ENCODE results near the gene HNRNPH2.

Gene HNRNPH2, protein sequence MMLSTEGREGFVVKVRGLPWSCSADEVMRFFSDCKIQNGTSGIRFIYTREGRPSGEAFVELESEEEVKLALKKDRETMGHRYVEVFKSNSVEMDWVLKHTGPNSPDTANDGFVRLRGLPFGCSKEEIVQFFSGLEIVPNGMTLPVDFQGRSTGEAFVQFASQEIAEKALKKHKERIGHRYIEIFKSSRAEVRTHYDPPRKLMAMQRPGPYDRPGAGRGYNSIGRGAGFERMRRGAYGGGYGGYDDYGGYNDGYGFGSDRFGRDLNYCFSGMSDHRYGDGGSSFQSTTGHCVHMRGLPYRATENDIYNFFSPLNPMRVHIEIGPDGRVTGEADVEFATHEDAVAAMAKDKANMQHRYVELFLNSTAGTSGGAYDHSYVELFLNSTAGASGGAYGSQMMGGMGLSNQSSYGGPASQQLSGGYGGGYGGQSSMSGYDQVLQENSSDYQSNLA

DNA sequence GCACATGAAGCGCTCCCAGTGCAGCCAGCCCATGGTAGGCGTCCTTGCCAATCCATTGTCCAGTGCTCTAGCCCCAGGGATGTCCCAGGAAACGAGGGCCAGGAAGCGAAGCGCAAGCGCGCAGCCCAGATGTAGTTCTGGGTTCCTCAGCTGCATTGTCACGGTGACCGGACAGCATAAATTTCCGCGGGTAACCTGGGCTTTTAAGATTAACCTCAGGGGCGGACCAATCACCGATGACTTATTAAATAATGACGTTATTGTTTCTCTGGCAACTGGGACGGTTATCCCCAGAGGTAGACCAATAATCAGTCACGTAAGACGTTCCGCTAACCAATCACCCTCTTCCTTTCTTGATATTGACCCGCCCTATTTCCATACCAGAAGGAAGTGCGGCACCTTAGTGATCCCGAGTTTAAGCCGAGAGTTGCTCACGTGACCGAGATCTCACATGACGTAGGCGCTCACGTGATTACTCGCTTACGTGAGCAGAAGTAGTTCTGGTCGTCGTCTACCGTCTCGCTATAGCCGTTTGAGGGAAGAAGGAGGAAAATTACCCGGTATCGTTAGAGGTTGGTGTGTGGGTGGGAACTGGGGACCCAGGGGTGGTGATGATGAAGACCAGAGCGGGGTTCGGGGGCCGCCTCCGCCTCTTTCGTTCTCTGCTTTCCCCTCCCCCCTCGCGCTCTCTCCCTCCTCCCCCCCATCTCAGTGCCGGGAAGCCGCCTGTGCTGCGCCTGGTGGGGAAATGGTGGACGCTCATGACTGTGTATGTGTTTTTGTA lies at the start of gene HNRNPH2, which contains the start of gene GLA:
Gene HNRNPH2 (plus strand): TSS at position 475 of the 784 bp plus-strand sequence. CDS start 3,767 bp downstream, outside the sequence.
Gene GLA (minus strand): TSS at position 178 of the 784 bp plus-strand sequence. CDS start 22 bp downstream, at position 156.
- peak; percentile 96 for DNase-seq

DNA sequence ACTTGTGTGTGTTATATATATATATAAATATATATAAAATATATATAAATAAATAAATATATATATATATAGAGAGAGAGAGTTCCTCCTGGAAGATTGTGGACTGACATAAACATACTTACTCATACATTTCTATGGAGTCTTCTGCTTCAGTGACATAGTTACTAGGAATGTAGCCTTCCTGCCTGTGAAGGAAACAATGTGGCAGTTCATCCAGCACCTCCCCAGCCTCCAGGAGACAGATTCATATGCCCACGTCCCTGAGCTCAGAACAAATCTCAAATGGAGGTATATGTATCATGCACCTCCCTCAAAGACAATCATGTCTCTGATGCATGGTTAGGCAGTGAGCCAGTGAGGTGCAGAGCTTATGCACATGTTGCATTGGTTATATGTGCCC lies 48.1 kb upstream of the HNRNPH2 start:
- peak; percentile 15 for DNase-seq

DNA sequence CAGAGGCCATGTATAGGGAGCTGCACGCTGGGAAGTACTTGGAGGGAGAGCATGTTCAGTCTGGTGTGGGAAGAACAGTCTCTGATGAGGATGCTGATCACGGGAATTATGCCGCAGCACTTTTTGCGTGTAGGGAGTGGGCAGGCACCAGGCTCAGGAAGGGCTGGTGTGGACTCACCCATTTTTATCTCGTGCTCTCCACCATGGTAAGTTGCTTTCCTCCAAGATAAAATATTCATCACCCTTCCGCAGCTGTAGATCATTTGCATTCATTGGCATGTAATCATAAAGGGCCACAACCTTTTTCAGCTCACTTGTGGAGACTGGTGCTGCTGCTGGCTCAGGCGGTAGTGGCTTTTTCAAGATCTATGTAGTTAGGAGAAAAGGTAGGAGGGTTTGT lies 47.6 kb upstream of the HNRNPH2 start:
- DNase-seq = no peak

DNA sequence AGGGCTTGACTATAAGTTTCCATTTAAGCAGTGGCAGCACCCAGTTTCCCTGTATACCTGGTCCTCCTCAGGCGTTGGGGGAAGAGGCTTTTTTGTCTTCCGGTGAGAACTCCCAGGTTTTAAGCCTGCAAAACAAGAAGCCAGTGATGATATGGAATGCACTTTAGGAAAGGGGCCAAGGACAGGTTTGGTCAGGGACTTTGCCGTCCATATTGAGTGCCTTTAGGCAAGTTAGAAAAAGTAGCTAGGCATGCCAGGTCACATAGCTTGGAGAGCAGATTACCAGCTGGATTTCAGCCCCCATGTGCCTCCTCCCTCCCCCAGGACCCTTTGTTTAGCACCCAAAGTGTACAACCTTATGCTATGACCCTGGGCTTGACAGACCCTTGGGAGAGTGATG lies 45.9 kb upstream of the HNRNPH2 start:
- no peak for DNase-seq

DNA sequence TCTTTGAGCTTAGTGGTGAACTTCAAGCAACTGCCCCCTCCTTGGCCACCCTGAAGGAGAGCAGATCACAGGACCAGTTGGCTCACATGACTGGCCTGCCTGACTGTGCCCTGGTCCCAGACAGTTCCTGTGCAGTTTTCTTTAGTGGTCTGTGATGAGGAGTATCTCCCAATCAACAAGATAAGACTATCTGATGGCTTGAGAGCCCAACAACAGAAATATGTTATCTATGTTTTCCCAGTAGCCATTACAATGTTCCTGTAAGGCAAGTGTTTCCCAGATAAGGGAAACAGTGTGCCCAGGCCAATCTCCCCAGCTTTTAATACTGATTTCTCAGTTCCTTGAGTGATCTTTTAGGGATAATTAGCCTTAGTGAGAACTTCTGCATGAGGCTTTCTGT lies 45.3 kb upstream of the HNRNPH2 start:
- DNase-seq = no peak

DNA sequence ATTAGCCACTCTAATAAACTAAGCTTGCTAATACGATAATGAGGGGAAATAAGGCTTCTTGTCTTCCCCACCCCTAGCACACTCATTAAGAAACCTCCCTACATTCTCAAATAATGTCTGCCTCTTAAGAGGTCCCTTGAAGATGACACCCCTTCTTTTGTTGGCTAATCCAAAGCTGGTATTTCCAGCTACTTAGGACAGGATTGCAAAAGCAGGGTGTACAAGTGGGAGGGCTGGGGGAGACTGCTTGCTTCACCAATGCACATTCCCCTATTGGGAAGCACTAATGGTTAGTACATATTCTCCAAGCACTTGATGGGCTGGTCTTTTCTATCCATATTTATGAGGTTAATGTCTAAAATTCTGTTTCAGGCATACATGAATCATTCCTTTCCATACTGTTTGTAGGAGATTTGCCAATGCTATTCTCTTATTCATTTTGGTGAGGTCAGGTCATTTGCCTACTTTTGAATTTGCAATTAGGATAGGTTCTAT lies 42.7 kb upstream of the HNRNPH2 start:
- no peak for DNase-seq

DNA sequence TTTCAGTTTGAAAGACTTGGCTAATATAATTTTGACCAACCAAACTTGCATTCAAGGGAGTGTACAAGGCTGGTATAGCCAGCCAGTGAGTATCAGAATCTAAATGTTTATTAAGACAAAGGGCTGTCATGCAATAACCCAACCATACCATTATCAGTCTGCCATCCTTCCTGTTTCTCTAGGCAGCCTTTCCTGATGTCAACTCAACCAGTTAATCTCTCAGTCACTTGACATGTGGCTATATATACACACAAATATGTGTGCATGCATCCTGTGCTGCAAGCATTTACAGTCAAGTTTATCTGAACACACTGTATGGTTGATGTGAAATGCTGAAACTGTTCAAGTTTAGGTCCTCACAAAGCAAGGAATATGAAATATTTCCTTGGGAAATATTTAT lies 39.2 kb upstream of the HNRNPH2 start:
- DNase-seq = no peak

DNA sequence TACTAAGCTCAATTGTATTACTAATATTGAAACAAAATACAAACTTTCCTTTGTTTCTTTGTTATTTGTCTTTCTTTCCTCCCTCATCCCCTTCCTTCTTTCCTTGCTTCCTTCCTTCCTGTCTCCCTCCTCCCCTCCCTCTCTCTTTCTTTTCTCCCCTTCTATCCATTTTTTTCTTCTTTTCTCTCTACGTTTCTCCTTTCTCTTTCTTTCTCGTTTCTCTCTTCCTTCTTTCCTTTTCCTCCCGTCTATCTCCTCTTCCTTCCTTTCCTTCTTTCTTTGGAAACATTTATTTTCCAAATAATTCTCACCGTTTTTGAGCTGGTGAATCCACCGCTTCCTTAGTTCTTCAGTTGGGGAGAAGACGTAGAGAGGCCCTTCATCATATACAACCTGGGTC lies 38.3 kb upstream of the HNRNPH2 start:
- DNase-seq = no peak

DNA sequence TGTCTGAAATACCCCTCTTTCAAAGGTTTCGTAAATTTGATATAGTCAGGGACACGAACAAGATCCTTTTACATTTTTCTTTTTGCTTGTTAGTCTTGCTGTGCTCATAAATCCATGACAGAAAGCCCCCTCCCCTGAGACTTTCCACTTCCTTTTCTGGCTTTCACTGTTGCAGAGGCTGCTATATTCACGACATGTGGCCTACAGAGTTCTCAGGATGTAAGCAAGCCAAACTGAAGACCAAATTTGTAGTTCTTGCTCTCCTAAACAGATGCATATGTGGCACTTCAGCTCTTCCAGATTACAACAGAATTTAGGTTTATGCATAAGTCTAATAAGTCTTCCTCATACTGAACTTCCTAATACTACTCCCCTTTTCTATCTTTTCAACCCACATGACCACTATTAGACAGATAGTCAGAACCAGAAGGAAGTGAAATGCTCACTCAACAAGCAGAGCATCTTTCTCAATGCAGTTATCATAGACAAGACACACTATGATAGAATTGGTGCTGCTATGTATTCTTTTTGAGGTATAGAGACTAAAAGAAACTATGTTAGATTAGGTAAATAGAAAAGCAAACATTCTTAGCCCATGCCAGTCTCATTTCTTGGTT lies 37.0 kb upstream of the HNRNPH2 start:
- no peak for DNase-seq

DNA sequence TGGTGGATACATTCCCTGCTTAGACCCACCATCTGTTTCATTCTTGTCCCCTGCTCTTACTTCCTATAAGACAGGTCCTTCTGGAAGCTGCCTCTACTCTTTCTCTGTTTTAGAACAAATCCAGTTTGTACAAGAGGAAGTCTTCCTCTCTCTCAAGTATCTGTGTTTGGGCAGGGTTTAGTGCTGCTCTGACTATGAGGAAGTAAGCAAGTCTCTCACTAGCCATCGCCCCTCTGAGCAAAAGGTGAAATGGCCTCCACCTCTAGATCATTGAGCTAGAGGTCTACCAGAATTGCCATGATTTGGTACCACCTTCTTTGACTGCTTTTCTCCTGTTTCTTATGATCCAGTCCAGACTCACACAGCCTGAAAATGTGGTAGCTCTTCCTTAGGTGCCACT lies 30.5 kb upstream of the HNRNPH2 start:
- no peak for DNase-seq

DNA sequence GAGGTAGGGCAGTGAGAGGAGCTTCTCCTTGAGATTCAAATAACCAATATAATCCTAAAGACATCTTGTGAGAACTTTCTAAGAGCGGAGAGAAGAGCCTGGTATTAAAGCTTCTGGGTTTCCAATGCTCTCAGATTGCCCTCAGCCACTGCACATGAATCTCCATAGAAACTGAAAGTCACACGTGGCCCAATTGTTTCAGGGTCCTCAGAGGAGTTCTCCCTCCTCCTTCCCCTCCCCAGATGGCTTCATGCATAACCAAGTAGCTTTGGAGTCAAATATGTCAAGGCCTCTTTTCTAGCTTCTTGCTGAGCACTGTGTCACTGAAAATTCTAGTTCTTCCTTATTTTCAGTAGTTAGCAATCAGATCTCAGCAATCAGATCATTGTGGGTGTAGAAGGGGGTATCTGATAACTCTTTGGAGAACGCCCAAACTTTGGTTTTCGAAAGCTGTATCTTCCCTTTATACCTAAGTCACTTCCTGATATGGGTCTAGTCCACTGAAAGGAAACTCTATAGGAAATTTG lies 24.3 kb upstream of the HNRNPH2 start:
- DNase-seq = no peak

DNA sequence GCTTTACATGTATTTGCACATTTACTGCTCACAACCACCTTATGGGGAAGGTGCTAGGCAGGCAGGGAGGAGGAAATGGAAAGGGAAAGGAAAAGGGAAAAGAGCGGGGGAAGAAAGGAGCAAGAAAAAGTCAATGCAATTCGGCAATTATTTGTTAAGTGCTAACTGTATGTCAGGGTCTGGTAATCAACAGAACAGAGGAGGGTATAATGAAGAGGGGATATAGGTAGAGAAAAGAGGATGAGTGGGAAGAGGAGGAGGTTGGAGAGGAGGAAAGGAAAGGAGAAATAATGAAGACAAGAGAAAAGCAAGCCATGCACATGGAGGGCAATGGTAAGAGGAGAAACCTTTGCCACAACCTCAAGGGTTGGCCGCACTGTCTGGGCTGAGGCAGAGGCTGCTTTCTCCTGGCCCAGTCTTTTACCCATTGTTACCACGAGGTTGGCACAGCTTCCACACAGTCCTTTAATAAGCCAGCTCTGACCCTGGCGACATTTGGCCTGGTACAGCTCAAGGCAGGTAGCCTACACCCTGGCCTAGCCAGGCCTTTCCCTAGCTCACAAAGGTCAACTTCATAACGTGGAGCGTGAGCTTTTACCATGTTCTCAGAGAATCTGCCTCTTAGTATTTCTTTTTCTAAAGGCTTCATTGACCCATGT lies 22.9 kb upstream of the HNRNPH2 start:
- DNase-seq = no peak

DNA sequence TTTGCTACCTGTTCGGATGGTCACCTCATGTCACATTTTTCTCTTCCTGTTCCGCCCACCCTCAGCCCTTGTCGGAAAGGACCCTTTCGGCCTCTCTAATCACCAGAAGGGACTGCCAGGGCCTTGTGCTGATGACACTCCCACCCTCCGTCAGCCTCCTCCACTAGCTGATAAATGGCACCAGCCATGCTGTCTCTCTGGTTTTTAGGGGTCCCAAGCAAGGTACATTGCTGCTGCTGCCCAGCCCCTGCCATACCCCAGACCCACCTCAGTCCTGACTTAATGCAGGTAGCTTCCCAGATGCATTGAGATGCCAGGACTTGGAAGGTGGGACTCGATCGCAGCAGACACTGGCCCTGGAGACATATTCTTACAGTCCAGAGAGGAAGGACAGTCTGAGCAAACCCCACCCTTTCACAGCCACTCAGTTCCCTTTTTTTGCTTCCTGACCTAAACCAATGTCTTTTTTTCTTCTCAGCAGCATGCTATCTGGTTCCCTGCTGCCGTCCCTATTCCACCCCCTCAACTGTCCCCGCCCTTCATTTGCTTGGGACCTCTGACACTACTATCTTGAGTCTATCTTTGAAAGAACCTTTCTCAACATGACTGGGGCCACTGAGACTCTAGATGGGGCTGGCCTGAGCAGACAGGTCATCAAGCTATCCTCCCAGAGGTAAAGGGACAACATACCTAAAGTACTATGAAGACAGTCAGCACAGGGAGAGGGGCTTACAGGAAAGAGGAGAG lies 22.1 kb upstream of the HNRNPH2 start, which contains the start of gene BTK:
Gene BTK (minus strand): TSS at position 397 of the 747 bp plus-strand sequence. CDS start 10,907 bp downstream, outside the sequence.
- DNase-seq = no peak

DNA sequence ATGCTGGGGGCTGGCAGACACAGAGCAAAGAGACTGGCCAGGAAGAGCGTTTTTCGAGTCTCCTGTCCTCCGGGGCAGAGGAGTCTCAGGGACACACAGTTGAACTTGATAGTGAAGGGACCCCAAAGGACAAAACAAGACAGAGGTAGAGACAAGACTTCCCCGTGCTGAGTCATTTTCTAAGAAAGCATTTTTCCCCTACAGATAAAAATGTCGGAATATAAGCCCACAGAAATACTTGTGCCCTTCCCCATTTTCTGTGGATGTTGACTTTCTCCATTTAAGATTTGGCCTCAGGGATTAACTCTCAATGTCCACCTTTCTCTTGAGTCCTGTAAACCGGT lies 21.5 kb upstream of the HNRNPH2 start:
- DNase-seq = no peak

DNA sequence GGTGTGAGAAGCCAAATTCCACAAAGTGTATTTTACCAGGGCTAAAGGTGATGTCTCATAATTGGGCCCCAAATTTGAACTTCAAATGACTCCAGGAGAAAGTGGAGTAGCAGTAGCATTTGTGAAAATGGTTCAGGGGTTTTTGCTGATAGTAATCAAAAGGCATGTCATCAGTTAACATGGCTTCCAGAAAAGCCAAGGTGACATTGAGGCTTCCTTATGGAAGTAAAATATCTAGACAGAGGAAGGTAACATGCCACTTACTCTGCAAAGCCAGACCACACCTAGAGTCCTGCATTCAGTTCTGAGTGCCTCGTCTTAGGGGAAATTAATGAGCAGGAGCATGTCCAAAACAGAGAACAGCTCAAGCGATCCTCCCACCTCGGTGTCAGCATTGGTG lies 19.4 kb upstream of the HNRNPH2 start:
- no peak for DNase-seq

DNA sequence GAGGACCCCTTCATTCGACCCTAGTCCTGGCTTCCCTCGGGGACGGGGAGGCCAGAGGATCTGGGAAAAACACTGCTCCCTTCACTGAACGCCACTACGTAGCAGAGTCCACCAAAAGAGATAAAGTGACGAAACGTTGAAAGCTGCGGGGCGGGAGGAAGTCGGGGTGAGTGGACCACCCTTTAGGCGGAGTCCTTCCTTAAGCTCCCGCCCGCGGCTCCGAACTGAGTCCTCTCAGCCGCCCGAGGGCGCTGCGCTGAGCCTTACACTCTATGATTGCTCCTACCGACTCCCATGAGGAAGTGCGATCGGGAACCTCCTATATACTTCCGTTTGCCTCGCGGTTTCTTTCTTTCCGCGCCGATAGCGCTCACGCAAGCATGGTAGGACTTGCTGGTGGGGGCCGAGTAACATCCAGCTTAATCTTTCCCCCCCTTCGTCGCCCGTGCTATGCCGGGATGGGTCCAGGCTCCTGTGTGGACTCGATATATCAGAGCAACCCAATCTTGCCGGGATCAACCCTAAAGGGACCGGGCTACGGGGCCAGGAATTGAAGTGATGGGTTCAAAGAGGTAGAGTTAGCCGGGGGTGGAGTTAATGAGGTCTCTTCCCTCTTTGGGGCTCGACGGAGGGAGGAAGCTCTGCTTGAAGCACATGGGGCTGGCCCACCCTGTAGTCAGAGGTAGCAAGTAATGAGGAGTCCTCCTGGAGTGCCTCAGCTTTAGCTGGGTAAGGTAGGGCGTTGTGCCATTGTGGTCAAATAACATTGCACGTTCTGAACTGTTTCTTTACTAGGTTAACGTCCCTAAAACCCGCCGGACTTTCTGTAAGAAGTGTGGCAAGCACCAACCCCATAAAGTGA lies 17.1 kb upstream of the HNRNPH2 start, which contains the start of gene RPL36A:
Gene RPL36A (plus strand): TSS at position 348 of the 862 bp plus-strand sequence. CDS start 33 bp downstream, at position 381.
- DNase-seq = peak; percentile 86

DNA sequence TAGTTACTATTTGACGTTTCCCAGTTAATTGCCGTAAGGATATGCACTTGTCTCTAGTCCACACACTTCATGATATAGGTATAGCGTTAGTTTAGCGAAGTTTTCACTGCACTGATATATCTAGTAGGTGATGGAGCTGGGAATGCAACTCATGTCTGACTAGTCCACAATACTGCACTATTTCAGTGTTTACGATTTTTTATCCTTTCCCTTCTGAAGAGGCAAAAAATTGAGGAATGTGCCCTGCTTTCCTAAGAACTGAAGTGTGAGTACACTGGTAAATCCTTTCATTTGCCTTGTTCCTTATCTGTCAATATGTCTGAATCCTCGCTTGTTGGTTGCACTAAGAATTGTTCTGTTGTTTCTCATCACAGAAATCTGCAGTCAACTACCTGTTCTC lies 16.2 kb upstream of the HNRNPH2 start:
- no peak for DNase-seq

DNA sequence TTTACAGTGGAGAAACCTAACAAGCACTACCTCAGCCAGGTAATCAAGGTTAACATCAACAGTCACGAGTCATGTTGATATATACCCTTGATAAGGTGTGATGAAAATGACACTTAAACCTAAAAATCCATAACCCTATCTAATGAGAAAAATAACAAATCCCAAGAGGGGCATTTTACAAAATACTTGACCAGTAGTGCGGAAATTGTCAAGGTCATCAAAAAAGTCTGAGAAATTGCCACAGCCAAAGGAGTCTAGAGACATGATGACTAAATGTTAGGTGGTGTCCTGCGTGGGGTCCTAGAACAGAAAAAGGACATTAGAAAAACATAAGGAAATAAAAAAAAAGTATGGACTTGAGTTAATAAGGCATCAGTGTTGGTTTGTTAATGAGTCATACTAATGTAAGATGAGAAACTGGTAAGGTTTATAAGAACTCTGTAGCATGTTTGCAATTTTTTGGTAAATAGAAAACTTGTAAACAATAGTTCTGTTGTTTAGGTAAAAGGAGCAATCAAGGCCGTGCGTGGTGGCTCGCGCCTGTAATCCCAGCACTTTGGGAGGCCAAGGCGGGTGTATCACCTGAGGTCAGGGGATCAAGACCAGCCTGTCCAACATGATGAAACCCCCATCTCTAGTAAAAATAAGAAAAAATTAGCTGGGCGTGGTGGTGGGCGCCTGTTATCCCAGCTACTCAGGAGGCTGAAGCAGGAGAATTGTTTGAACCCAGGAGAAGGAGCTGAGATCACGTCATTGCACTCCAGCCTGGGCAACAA lies 14.3 kb upstream of the HNRNPH2 start:
- no peak for DNase-seq

DNA sequence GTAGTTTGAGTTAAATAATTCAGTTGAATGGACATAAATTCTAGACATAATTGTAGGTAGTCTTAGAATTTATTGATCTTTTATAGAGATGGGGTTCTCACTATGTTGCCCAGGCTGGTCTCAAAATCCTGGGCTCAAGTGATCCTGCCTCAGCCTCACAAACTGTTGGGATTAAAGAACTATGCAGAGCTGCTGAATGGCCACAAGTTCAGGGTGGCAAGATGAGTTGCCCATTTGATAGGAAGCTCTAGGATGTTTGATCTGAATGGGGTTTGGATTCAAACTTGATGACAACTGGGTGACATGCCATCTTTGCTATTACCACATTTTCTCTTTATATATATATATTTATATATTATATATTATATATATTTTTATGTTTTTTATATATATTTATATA lies 13.7 kb upstream of the HNRNPH2 start:
- DNase-seq = no peak

DNA sequence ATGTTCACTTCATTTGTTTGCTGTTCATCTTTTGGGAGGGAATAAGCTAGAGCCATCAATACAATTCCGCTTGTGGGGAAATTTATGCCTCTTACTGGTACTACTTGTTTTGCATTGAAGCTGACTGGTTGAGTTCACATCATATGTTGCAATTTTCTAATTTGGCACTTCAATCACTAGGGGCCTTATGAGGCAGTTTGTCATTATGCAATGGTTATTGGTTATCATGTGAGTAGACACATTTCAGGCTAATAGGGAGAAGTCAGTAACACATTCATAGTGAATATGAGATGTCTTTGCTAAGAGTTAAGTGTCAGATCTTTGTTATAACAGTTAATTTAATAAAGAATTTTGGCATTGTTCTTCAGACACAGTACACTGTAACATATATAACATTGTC lies 12.2 kb upstream of the HNRNPH2 start:
- peak; percentile 17 for DNase-seq

Measured in HCEC 1CT (cell line).